OCI-LY1 (cell line): Measurements from ENCODE around the gene KRT80.

Experiments used
- H2AFZ ChIP-seq: fragments of 200-600 bp; sonication (generic), shearing (Covaris generic); 2 replicates; pipeline ENCODE4 v1.6.0; 2014; ENCODE audit warnings: antibody characterized with exemption, mild to moderate bottlenecking, low read length
- H3F3A ChIP-seq: fragments of 200-600 bp; sonication (generic), shearing (Covaris generic); 2 replicates; pipeline ENCODE4 v1.6.0; 2014; ENCODE audit warnings: mild to moderate bottlenecking, antibody characterized with exemption, low read length, moderate library complexity; ENCODE audit not compliant: insufficient read depth
- H3K27ac ChIP-seq: fragments of 200-600 bp; sonication (generic); 2 replicates; pipeline ENCODE4 v1.5.1; 2014; ENCODE audit warnings: low read length, mixed run types, mild to moderate bottlenecking, low read depth; ENCODE audit not compliant: poor library complexity, severe bottlenecking
- H3K27me3 ChIP-seq: fragments of 200-600 bp; sonication (generic); 2 replicates; pipeline ENCODE4 v1.6.0; 2014; ENCODE audit warnings: antibody characterized with exemption, mild to moderate bottlenecking, low read length, moderate library complexity; ENCODE audit not compliant: insufficient read depth
- H3K36me3 ChIP-seq: fragments of 200-600 bp; sonication (generic); 2 replicates; pipeline ENCODE4 v1.6.1; 2014; ENCODE audit warnings: mild to moderate bottlenecking, antibody characterized with exemption, low read length, moderate library complexity, mixed read lengths; ENCODE audit not compliant: insufficient read depth
- H3K4me1 ChIP-seq: fragments of 200-600 bp; sonication (generic); 2 replicates; pipeline ENCODE4 v1.5.1; 2014; ENCODE audit warnings: mild to moderate bottlenecking, low read length, moderate library complexity; ENCODE audit not compliant: insufficient read depth, severe bottlenecking
- H3K4me2 ChIP-seq: fragments of 200-600 bp; sonication (generic), shearing (Covaris generic); 2 replicates; pipeline ENCODE4 v1.6.1; 2014; ENCODE audit warnings: low read length
- H3K4me3 ChIP-seq: fragments of 200-600 bp; sonication (generic); 2 replicates; pipeline ENCODE4 v1.5.1; 2014; ENCODE audit warnings: low read length, low read depth, mild to moderate bottlenecking, mixed read lengths; ENCODE audit not compliant: poor library complexity, severe bottlenecking
- H3K79me2 ChIP-seq: fragments of 200-600 bp; shearing (Covaris generic); 2 replicates; pipeline ENCODE4 v1.6.1; 2016; ENCODE audit warnings: mixed run types, low read length, mixed read lengths; ENCODE audit not compliant: insufficient read depth
- H3K9ac ChIP-seq: fragments of 200-600 bp; sonication (generic), shearing (Covaris generic); 2 replicates; pipeline ENCODE4 v1.6.1; 2014; ENCODE audit warnings: mild to moderate bottlenecking, low read length, mixed read lengths
- H3K9me2 ChIP-seq: fragments of 200-600 bp; sonication (generic), shearing (Covaris generic); 2 replicates; pipeline ENCODE4 v1.6.1; 2014; ENCODE audit warnings: low read depth, mild to moderate bottlenecking, low read length, mixed read lengths
- H3K9me3 ChIP-seq: fragments of 200-600 bp; shearing (Covaris generic); 2 replicates; pipeline ENCODE4 v1.6.1; 2014; ENCODE audit warnings: low read length, mixed read lengths
- H4K20me1 ChIP-seq: fragments of 200-600 bp; sonication (generic), shearing (Covaris generic); 2 replicates; pipeline ENCODE4 v1.6.0; 2016; ENCODE audit warnings: mild to moderate bottlenecking, low read length; ENCODE audit not compliant: insufficient read depth
- EZH2 ChIP-seq: fragments of 200-600 bp; sonication (generic), shearing (Covaris generic); IDR thresholded peaks from 2 replicates; pipeline ENCODE4 v1.8.0; 2017; ENCODE audit warnings: borderline replicate concordance, mixed run types, mild to moderate bottlenecking, antibody characterized with exemption, low read length, moderate library complexity, mixed read lengths
- TF ChIP-seq, protein P1 (sequence below): fragments of 200-600 bp; sonication (generic), shearing (Covaris generic); IDR thresholded peaks from 2 replicates; pipeline ENCODE4 v1.5.1; 2017; ENCODE audit warnings: mild to moderate bottlenecking, antibody characterized with exemption, low read length, moderate library complexity, mixed read lengths

KRT80 gene

DNA sequence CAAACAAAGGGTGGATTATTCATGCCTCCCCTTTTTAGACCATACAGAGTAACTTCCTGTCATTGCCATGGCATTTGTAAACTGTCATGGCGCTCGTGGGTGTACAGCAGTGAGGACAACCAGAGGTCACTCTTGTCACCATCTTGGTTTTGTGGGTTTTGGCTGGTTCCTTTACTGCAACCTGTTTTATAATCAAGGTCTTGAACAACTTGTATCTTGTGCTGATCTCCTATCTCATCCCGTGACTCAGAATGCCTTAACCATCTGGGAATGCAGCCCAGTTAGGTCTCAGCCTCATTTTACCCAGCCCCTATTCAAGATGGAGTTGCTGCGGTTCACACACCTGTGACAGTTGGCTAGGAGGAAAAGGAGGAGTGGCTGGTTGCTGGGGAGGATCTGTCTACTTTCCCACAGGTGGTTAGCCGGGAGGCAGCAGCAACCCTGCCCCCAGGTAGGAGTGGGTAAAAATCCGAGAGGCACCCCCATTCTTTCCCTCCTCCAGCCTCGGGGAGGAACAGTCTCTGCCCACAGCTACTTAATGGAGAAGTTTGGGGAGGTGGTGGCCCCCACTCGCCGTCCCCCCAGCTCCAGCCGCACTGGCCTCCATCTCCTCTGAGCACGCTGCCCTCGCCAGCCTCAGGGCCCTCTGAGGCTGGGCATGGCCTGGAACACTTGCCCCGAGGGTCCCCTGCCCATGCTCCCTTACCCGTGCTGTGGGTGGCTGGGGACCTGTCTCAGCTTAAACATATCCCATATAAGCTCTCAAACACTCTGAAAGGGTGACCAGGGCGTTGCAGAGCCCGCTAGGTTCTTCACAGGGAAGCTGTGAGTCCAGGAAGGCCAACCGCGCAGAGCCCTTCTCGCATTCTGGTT lies 70.6 kb downstream of the KRT80 start:
- Histone ChIP-seq H3K4me2 (peak overlapping the region; percentile 37), H3K36me3 (peaks cover under 1% of the 10 kb centered on the region; the same call in 1 of the 2 replicates), H3K9me2 (no peaks in the 10 kb centered on the region), H4K20me1 (no peaks in the 10 kb centered on the region), H3K27me3 (no peaks in the 10 kb centered on the region), H3K4me3 (peak overlapping the region; percentile 21), H2AFZ (no peak overlapping the region), H3F3A (peaks cover 5% of the 10 kb centered on the region), H3K9me3 (no peaks in the 10 kb centered on the region), H3K79me2 (no peaks in the 10 kb centered on the region), H3K9ac (peak overlapping the region; percentile 5; the same call in 1 of the 2 replicates), H3K27ac (peak overlapping the region; percentile 98), H3K4me1 (peaks cover 79% of the 10 kb centered on the region)
- TF ChIP-seq, protein P1, sequence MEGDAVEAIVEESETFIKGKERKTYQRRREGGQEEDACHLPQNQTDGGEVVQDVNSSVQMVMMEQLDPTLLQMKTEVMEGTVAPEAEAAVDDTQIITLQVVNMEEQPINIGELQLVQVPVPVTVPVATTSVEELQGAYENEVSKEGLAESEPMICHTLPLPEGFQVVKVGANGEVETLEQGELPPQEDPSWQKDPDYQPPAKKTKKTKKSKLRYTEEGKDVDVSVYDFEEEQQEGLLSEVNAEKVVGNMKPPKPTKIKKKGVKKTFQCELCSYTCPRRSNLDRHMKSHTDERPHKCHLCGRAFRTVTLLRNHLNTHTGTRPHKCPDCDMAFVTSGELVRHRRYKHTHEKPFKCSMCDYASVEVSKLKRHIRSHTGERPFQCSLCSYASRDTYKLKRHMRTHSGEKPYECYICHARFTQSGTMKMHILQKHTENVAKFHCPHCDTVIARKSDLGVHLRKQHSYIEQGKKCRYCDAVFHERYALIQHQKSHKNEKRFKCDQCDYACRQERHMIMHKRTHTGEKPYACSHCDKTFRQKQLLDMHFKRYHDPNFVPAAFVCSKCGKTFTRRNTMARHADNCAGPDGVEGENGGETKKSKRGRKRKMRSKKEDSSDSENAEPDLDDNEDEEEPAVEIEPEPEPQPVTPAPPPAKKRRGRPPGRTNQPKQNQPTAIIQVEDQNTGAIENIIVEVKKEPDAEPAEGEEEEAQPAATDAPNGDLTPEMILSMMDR: no peak
- no peak for TF ChIP-seq EZH2

DNA sequence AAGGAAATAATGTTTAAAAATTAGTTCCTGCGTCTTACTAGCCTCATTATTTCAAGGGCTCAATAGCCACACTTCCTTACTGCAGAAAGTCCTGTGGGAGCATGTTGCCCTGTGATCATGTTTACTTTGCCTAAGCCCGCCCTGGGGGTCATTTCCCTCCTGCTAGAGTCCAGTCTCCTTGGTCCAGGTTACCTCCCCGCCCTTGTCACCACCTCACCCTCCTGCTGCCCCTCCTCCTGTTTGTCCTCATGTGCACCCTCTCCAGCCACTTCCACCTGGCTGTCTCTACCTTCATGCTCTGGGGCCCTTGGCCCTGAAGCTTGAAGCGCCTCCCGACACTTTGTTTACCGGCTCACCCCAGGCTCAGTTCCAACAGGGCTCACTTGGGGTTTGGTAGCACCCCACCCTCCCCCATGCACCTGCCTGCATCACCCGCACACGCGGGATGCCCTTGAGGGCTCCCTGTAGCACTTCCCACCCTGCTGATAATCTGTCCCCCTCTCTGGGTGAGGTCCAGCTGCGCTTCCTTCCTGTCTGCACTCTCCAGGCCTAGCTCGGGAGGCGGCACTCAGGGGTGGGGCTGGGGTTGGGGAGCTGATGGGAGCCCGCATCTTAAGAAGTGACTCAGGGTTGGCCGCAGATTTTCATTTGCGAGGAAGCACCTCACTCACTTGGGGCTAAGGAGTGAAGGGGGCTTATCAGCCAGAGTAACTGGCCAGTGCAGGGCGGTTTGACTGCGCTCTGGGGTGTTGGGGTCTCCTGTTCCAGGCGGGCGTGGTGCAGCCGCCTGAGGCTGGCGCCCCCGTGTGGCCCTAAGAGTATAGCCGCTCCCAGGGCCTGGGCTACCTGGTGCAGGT lies 72.2 kb downstream of the KRT80 start:
- Histone ChIP-seq H3K9me2 (no peaks in the 10 kb centered on the region), H3K27ac (peak overlapping the region; percentile 98), H3K27me3 (no peaks in the 10 kb centered on the region), H3K9me3 (no peaks in the 10 kb centered on the region), H3K4me1 (peaks cover 83% of the 10 kb centered on the region), H4K20me1 (no peaks in the 10 kb centered on the region), H3K36me3 (peaks cover 16% of the 10 kb centered on the region), H2AFZ (no peak overlapping the region), H3K79me2 (no peaks in the 10 kb centered on the region), H3K4me3 (peak overlapping the region; percentile 1), H3F3A (peaks cover 5% of the 10 kb centered on the region), H3K9ac (peak overlapping the region; percentile 33; the same call in 1 of the 2 replicates), H3K4me2 (peak overlapping the region; percentile 34)
- TF ChIP-seq EZH2: no peak
- TF ChIP-seq, protein P1: peak; percentile 79
